Cardiac septum (tissue), 1 donor: ENCODE data around the gene WNK4. TPM values are rescaled to one million over a fixed set of nuclear protein-coding genes. Genes with fewer than 3 reads are reported as not detected.

Experiments used
- DNase-seq: peaks from one replicate; pipeline ENCODE4 v3.0.0-alpha.2; 2020; ENCODE audit warnings: low spot score
- intact Hi-C: fragments of 100-400 bp; cut with DNase I; formaldehyde crosslinking; loops from one replicate; pipeline ENCODE4 v1.14.0; 2022
- total RNA-seq: library from RNA; stranded (reverse); fragmentation: NEBNext Ultra II Directional; extraction: Animal tissue kit (Norgen Biotek cat#: 25700); gene quantifications from one replicate; pipeline ENCODE4 v1.2.1, GENCODE V29; 2021
- donor health status: DM: no; HTN: no; CAD: no.

Gene WNK4
- total RNA-seq, 1 donor from 2014 or later = not detected

DNA sequence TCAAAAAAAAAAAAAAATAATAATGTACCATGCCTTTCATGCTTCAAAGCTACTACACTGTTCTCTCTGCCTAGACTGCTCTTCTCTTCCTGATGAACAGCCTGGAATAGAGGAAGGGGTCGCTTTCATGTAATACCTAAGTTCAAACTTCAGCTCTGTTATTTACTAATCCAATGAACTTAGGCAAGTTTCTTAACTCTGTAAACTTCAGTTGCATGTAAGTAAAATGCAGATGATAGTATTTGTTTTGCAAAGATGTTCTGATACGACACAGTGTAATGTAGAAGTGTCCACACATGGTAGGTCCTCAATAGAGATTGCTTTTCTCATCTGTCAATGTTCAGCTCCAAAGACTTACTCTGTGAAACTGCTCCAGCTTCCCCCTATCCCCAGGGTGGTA is 11.5 kb downstream of the WNK4 start:
- intact Hi-C loops = no loop called here
- DNase-seq = no peak

DNA sequence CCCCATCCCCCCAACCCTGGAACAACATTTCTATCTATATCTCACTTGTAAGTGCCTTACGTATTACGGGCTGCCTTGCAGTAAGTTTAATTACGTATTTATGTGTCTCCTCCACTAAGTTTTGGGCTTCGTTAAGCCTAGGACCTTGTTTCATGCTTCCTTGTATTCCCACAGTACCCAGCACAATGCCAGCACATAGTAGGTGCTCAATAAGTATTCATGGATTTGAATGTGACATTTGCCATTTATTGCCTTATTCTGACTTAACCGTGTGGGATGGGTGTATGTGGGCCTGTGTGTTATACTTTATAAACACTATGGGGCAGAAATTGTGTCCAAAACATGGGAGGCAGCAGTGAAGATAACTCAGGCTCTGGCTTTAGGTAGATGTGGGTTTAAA is 12.1 kb downstream of the WNK4 start:
- intact Hi-C loops = no loop called here
- DNase-seq = no peak

DNA sequence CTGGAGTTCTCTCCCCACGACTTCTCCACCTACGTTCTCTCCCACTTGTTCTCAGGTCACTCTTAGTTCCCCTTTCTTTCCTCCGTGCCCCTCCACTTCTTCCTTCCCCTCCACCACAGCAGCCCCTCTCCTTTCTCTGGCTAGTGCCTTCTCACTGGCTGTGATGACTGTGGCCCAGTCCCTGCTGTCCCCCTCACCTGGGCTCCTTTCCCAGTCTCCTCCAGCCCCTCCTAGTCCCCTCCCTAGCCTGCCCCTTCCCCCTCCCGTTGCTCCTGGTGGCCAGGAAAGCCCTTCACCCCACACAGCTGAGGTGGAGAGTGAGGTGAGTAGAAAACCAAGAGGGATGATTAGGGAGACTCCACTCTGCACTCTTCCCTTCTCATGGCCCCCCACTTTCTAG is 14.7 kb downstream of the WNK4 start:
- peak; percentile 58 for DNase-seq
- intact Hi-C loops = no loop called here

DNA sequence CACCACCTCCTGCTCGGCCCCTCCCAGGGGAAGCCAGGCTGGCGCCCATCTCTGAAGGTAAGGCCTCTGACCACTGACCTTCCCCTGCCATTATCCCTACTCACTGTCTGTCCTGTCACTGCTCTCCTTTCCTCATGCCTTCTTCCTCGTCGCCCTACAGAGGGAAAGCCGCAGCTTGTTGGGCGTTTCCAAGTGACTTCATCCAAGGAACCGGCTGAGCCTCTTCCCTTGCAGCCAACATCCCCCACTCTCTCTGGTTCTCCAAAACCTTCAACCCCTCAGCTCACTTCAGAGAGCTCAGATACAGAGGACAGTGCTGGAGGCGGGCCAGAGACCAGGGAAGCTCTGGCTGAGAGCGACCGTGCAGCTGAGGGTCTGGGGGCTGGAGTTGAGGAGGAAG is 15.1 kb downstream of the WNK4 start:
- DNase-seq = peak; percentile 66
- intact Hi-C loops = no loop called here

DNA sequence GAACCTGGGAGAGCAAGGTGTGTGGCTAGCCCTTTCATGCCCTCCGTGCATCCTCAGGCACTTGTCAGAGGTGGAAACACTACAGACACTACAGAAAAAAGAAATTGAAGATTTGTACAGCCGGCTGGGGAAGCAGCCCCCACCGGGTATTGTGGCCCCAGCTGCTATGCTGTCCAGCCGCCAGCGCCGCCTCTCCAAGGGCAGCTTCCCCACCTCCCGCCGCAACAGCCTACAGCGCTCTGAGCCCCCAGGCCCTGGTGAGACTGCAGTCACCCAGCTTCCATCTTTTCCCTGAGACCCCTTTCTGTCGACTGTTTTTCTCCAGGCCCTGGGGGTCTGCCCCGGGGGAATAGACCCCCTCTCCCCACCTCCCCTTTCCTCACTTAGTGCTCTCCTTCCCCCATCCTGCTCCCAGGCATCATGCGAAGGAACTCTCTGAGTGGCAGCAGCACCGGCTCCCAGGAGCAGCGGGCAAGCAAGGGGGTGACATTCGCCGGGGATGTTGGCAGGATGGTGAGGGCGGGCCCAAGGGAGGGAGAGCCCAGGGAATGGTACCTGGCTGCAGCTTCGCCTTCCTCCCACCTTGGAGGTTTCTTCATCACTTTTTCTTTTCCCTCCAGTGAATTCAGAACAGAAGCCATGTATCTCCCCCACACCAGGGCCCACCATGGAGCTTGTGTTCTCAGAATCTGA is 15.8 kb downstream of the WNK4 start:
- peak; percentile 58 for DNase-seq
- intact Hi-C loops = no loop called here

DNA sequence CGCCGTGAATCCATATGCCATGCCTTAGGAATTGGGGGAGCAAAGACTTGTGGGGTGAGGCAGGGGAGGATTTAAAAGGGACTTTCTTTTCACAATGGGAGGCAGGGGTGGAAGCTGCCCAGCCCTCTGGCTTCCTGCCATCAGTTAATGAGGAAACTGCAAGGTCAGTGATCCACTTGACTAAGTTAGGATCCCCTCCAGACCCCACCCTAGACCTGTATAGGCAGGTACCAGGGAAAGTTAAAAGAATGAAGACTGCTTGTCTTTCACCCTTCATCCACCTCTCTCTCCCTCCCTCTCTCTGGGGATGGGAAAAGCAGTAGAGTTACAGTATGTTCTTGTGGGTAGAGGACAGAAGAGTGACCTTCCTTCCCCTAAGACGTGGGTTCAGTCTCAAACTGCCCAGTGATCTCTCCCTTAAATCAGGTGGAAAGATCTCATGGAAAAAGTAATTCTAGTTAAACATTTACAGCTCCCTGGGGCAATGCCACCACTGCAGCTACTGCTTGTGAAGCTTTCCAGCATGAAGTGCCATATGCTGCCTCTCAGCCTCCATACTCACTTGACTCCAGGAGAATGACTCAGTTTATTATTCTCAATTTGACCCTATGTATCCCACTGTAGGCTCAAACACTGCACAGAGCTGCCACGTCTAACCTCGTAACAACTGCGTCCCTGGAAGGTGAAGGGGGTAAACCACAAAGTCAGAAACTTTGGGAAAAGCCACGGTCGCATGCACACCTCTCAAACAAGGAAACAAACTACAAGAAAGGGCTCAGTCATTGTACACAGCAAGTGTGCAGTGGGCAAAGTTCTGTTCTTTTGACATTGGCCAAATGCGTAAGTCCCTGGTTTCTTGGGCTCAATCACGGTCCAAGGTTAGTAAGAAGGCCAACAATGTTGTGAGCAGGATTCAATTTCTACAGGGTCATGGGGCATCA is 16.9 kb downstream of the WNK4 start:
- peak; percentile 53 for DNase-seq
- intact Hi-C loops = no loop called here

DNA sequence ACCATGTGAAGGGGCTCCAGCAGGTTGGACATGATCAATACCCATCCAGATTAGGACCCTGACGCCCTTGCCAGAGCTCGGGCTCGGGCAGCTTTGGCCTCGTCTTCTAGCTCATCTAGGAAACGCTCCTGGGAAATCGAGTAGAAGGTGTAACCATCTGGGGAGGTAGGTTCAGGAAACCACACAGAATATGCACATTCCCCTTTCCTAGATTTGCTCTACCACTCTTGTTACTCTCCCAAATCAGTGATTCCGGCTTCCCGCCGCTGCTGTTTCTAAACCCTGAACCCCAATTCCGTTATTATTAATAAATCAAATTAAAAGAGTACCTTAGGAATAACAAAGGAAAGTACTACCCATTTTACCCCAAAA is 17.6 kb downstream of the WNK4 start:
- intact Hi-C loops = no loop called here
- no peak for DNase-seq

- peak; percentile 93 for DNase-seq
- intact Hi-C loops = no loop called here
Measured at GRCh38 chr17:42798383-42799380, 18.3 kb downstream of the WNK4 start, which contains the start of the genes CNTD1 and COA3. Gene CNTD1 (plus strand): TSS chr17:42798861. CDS start chr17:42799068, 207 bp downstream. Gene COA3 (minus strand): TSS chr17:42798704. CDS start chr17:42798681, 23 bp downstream.

GRCh38 chr17:42803074-42803883 is 22.9 kb downstream of the WNK4 start:
- intact Hi-C loops = no loop called here
- DNase-seq = no peak

DNA sequence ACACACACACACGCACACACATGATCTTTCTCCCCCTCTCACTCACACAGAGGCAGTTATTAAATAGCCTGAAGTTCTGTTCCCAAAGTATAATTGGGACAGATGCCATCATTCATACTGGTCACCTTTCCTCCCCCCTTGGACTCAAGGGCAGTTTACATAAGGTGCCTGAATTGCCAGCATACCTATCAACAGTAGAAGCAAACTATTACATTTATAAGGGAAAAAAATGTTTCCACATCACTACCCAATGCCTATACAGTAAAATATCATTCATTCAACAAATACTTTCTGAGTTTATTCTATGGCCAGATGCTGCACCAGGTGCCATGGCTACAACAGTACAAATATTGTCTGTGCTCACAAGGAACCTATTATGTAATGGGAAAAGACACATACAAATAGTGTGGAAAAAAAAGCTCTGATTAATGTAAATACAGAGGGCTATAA is 24.5 kb downstream of the WNK4 start:
- intact Hi-C loops = no loop called here
- no peak for DNase-seq

DNA sequence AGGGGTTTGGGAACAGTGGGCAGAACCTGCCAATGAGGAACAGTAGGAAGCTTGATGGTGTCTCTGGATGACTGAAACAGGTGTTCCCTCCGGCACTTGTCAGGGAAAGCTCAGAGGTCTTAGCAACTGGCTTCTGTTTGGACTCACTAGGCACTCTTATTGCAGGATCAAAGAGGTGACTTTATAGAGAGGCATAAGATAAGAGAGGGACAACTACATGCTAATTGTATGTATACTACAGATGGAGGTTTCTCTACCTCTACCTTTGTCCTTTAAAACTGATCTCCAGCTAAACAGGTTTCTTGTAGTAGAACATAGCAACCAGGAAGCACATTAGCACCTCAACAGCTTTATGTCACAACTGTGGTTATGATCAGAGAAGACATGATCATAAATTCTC is 25.8 kb downstream of the WNK4 start:
- intact Hi-C loops = no loop called here
- DNase-seq = no peak

DNA sequence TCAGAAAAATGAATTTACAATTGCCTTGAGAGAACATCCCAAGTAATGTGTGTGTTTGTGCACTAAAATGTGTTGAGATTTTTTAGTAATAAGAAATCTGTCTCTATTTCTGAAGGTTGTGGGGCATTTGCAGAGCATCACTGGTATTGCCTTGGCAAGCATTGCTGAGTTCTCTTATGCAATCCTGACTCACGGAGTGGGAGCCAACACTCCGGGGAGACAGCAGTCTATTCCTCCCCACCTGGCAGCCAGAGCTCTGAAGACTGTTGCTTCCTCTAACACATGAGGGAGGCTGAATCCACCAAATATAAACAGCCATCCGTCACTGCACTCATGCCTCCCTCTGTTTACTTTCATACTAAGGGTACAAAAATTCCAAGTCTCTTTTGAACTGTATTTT is 28.8 kb downstream of the WNK4 start:
- intact Hi-C loops = no loop called here
- no peak for DNase-seq

DNA sequence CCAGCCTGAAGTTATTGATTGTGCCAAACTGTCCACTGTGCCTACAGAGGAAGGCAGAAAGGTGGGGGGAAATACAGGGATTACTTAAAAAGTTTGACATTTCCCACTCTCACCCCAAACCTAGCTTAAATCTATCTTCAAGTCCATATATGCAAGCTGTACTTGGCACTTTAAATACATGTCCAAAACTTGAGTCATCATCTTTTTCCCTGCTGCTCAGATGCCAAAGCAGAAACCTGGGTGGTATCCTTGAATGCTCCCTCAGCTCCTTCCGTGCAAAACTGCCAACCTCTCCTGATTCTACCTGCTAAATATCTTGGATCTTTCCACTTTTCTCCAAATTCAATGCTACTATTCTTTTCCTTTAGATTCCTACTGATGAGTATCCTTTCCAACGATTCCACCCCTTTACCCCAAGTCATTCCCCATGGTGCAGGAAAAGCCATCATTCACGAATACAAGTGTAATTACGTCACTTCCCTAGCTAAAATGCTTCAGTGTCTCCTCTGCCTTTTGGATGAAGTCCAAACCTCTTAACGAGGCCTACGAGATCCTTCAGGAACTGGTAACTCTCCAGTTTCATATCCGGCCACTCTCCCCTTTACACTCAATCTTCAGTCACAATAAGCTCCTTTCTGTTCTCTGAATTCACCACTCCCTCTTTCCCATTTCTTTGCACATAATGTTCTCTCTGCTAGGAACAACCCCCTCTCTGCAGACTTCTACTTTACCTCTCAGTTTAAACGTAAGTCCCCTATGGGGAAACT is 34.4 kb downstream of the WNK4 start:
- intact Hi-C loops = no loop called here
- DNase-seq = no peak

DNA sequence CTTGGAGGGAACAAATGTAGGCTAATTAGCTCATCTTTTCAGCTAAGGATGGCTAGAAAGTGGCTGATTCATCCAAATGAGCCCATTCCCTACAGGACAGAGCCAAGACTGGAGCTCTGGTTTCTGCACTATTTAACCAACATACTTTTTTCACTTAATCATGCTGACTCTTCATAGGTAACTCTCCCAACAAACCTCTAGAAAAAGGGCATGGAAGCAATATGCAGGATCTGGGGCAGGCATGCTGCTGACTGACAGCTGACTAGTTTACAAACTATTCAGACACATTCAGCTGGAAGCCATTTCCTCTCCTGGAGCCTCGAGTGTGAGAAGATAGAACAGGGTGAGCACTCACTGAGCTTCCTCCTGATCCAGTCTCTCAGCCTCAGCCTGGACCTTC is 37.5 kb downstream of the WNK4 start:
- intact Hi-C loops = no loop called here
- DNase-seq = no peak

GRCh38 chr17:42818379-42818778 is 38.0 kb downstream of the WNK4 start:
- intact Hi-C loops = no loop called here
- no peak for DNase-seq

- no peak for DNase-seq
- intact Hi-C loops = loop anchor here (5.0 kb wide), 1 partner anchor 98 kb away; no protein-coding TSS in a partner anchor
Measured at GRCh38 chr17:42819939-42820535, 39.6 kb downstream of the WNK4 start.

- intact Hi-C loops = loop anchor here (5.0 kb wide), 1 partner anchor 99 kb away; no protein-coding TSS in a partner anchor
- no peak for DNase-seq
Measured at GRCh38 chr17:42821176-42821575, 40.8 kb downstream of the WNK4 start.
